NCI-H446 (cell line): Measurements from ENCODE around the gene MBTD1.
"Not testable (repeated sequence)": the region's sequence is repeated elsewhere in the genome, so short reads cannot be mapped to it uniquely, and the experiment has no call there.

Source experiments
- DNase-seq, 2 experiments: peaks; one replicate each; lab custom pipeline; 2025; lab: John Stamatoyannopoulos, UW

The MBTD1 gene

DNA sequence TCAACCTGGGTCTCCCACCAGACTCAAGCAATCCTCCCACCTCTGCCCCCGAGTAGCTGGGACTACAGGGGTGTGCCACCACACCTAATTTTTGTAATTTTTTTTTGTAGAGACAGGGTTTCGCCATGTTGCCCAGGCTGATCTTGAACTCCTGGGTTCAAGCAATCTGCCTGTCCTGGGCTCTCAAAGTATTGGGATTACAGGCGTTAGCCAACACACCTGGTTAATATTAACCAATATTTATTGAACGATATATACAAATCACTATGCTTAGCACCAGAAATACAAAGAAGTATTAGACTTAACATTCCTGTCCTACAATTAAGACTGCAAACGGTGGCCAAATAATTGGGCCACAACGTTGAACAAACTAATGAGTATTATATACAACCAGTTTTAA, 4.2 kb downstream of the MBTD1 start:
- no peak for DNase-seq

DNA sequence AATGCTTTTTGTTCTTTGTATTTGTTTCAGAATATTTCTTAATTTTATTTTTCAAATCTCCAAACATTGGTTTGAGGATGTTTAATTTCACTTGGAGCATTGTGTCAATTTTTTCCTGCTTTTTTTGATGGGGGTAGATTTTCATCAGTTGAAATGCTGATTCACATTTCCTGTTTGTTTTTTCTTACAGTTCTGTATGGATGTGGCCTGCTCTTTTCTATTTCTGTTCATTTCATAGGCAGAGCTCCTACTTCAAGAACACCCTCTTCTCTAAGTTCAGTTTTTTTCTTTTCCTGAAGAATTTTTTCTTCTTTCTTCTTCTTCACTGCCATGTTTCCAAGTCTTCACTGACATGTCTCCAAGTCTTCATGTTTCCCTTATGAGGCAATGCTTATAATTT, 8.8 kb downstream of the MBTD1 start:
- no peak for DNase-seq

DNA sequence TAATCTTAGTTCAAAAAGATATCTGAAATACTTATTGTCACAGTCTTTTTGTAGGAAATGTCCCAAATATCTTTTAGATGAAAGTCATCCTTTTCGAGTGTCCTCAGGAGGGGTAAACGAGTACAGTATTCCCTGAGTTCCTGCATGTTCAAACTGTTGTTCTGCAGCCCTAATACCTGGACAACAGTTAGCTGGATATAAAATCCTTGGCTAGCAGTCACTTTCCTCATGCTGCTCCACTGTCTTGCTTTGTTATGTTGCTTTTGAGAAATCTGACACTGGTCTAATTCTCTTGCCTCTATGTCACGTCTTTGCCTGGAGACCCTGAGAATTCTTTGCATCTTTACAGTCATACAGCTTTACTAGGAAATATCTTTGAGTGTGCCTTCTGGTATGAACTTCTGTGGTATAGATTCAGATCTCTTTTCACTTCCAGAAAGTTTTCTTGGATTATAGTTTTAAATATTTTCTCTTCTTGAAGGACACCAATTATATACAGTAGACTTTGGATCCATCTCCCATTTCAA, 9.5 kb downstream of the MBTD1 start:
- no peak for DNase-seq

DNA sequence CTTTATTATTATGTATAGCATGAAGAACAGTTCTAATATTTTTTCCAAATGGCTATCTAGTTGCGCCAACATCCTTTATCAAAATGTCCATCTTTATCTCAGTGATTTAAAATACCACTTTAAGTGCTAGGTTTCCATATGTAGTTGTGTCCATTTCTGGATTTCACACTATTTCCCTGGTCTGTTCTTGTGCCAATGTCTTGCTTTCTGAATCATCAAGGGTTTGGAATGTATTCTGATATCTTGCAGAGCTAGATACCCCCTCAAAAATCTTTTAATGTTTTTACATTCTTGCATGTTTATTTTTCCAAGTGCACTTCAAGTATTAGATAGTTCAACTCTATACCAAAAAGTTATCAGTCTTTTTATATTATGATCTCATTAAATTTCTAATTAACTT, 14.3 kb downstream of the MBTD1 start:
- no peak for DNase-seq

DNA sequence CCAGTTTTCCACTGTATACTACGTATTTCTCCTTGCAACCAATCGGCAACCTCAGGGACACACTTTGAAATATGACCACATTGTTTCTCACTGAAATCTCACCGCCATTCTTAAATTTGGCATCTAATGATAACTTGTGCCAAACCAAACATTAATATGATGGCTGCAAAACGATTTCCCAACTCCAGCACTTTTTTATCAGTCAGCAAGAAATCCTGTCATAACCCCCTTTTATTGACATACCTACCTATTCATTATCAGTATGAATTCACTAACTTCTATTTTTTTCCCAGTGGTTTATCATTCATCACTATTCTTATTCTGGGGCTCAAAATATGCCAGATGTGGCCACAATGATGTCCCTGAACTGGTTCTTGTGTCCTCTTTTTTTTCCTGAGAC, 15.8 kb downstream of the MBTD1 start:
- DNase-seq: no peak

DNA sequence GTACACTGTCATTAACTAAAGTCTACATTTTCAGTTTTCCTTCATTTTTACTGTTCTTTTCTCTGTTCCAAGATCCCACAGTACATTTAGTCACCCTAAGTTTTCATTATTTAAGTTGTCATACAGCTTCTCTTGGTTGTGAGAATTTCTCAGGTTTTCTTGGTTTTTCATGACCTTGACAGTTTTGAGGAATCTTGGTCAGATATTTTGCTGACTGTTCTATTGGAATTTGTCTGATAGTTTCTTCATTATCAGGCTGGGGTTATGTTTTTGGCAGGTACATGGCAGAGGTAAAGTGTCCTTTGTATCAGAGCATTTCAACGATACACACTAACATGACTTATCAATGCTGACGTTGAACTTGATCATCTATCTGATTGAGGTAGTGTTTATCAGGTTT, 19.6 kb downstream of the MBTD1 start:
- DNase-seq: no peak

DNA sequence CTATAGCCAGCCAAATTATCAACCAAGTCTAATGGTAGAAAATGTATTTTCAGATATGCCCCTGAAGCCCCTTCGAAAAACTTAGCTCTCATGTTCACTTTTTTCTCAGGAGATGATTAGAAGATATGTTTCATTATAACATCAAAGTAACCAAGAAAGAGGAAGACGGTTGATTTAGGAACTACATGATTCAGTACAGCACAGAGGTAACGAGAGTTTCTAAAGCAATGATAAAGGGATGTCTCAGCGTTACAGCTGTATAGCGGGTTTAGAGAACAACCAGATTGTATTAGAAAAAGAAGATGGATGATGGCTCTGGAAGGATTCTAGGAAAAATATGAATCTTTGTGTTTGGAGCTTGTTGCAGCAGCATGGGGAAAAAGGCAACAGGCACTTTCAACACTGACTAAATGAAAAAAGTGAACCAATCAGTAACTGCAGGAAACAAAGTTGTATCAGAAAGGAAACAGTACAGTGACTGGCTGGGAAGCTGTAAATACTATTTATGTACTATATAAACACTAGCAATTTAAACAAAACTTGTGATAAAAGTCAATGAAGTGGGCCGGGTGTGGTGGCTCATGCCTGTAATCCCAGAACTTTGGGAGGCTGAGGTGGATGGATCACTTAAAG, 21.5 kb downstream of the MBTD1 start:
- DNase-seq: no peak

DNA sequence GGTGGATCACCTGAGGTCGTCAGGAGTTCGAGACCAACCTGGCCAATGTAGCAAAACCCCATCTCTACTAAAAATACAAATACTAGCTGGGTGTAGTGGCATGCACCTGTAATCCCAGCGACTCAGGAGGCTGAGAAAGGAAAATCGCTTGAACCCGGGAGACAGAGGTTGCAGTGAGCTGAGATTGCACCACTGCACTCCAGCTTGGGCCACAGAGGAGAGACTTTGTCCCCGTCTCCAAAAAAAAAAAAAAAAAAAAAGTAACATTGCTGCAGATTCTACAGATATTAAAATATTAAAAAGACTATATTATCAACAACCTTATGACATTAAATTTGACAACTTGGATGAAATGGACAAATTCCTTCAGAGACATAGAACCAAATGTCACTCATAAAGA, 25.7 kb downstream of the MBTD1 start:
- no peak for DNase-seq

DNA sequence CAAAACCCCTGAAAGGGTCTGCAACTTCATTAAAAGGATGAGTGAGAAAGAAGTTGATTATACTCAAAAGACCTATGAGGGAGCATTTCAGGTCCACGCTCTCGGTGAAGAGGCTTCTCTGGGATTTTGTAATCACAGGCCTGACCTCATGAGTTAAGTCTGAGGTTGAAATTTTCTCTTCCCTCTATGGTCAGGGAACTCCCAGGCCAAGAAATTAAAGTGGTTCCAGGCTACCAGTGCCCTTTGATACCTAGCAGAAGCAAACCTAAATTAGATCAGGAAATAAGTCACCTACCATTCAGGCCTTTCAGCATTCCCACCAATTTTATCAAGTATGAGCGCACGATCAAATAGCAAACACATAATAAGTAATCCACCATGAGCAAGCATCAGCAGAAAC, 27.9 kb downstream of the MBTD1 start:
- DNase-seq: no peak

DNA sequence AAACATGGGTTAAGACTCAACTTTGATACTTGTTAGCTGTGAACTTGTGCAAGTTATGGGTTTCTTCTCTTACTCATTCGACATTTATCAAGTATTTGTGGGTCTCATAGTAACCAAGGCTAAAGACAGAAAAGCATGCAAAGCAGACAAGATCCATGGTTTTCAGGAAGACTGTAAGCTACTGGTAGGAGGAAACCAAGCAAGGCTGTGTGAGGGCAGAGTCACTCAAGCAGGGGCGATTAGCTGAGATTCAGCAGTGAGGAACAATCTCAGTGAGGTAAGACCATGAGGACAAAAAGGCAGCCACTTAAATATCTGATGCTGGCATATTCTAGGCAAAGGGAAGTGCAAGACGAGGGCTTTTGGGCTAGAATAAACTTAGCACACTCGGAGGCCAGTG, 29.5 kb downstream of the MBTD1 start:
- DNase-seq: no peak

DNA sequence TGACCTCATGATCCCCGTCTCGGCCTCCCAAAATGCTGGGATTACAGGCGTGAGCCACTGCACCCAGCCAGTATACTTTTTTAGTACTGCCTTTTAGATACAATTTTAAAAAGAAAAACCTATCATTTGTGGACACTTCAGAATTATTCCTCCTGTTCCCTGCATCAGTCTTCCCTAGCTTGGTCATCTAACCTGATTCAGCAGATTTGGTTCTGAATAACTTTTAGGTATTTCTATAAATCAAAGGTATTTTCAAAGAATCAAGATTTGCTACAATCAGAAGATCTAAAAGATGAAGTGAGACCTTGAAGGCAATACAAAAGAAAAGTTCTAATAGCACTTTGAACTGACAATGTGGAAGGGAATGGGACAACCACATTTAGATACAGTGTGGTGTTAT, 30.0 kb downstream of the MBTD1 start:
- DNase-seq: no peak

DNA sequence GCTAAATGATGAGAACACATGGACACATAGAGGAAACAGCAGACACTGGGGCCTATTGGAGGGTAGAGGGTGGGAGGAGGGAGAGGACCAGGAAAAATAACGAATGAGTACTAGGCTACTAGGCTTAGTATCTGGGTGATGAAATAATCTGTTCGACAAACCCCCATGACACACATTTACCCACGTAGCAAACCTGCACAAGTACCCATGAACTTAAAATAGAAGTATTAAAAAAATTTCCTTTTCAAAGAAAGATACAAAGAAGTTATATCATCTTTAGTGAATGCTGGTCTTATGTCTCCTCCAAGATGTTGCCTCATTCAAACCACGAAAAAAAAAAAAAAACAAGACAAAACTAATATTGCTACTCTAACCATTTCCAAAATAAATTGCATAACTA, 31.7 kb downstream of the MBTD1 start:
- no peak for DNase-seq

DNA sequence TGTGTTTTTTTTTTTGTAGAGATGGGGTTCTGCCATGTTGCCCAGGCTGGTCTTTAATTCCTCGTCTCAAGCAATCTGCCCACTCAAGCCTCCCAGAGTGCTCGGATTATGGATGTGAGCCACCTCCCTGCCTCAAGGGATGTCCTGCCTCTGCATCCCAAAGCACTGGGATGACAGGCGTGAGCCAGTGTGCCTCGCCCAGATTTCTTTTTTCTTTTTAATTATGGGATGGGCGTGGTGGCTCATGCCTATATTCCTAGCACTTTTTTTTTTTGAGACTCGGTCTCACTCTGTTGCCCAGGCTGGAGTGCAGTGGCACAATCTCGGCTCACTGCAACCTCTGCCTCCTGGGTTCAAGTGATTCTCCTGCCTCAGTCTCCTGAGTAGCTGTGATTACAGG, 34.3 kb downstream of the MBTD1 start:
- DNase-seq: not testable (repeated sequence)

DNA sequence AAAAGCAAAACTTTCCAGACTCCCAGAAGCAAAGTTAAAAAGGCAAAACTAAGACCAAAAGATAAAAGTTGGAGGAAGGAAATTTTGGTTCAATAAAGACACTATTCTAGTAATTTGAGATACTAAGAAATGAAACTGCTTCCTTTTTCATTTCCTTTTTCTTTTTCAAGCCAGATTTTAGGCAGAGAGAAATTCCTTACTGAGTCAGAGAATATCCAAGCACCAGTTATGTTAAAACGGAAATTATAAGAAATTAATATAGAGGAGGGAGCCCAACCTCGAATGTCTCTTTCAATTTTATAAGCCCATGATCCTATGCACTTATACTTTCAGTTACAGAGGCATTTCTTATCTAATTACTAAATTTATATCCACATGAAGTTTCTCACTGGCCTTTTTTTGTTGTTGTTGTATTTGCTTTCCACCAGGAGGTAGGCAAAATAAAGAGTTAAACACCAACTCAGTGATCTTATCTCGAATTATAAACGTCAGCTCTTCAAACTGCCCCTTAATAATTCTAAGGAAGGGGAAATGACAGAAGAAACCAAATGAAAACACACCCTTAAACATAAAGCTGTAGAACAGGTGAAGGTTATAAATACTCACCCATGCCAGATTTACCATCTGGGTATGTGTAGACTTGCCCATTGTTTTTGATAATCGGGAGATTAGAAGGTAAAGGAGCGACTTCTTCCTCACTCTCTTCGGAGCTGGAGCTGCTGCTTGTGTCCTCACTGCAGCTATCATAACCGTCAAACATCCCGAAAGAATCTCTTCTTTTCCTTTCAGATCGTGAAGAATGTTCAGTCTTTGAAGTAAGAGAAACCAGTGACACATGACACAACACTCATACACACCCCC, 35.2 kb downstream of the MBTD1 start:
- no peak for DNase-seq

DNA sequence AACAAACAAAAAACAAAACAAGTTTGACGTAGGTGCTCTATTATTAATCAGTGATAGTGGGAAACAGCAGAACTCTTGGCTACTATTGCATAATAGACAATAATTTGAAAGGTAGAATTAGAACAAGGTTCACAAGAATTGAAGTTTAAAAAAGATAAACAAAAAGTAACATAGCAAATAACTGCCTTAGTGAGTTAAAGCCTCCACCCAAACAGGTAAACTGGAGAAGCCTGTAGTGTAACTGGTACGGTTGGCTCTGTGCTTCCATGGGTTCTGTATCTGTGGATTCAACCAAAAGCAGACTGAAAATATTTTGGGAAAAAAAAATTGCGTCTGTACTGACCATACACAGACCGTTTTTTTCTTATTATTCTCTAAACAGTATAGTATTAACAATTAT, 38.5 kb downstream of the MBTD1 start:
- no peak for DNase-seq

DNA sequence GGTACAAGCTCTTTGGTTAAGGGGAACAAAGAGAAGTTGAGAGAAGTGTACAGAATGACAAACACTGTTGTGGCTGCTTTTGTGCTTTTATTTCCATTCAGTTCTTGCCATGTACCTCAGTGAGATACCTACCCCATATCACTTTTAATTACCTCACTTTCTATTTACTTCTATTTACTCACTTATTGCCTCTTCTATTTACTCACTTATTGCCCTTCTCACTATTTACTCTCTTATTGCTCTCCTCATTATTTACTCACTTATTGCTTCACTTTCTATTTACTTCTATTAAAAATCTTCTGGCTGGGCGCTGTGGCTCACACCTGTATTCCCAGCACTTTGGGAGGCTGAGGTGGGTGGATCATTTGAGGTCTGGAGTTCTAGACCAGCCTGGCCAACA, 41.9 kb downstream of the MBTD1 start:
- no peak for DNase-seq

DNA sequence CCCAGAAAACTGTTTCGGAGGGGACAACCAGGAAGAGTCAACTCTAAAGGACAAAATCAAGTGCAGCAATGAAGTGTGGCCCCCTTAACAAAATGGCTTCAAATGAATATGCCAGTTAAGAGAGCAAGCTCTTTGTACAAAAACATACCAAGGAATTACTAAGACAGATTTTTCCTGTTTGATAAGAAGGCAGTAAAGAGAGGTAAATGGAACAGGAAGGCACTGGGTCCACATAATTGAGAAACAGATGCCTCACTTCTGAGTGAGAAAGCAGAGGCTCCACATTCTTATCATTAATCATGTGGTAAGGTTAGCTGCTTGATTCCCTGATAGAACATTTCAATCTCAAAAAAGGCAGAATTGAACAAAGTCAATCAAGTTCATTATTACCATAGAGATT, 44.9 kb downstream of the MBTD1 start:
- DNase-seq: no peak

DNA sequence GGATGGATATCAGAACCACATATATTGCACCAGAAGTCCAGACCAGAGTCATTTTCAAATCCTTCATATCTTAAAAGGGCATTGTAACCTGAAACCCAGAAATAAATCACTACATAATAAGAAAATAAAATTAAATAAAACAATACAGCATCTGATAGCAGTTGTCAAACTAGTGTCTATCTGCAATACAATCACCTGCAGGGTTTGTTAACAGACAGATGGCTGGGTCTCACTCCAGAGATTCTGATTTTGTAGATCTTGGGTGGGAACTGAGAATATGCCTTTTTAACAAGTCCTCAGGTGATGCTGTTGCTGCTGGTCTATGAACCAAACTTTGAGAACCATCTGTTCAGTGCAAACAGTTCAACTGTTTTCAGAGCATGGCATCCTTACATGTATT, 56.0 kb downstream of the MBTD1 start:
- no peak for DNase-seq

DNA sequence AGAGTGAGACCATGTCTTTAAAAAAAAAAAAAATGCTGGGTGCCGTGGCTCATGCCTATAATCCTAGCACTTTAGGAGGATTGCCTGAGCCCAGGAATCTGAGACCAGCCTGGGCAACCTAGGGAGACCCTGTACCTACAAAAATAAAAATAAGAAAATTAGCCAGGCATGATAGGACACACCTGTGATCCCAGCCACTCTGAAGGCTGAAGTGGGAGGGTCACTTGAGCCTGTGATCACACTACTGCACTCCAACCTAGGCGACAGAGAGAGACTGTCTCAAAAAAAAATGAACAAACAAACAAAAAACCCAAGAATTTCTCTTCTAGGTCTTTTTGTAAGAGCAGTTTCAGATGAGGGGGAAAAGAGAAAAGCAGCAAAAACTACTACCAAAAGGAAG, 59.0 kb downstream of the MBTD1 start:
- no peak for DNase-seq

DNA sequence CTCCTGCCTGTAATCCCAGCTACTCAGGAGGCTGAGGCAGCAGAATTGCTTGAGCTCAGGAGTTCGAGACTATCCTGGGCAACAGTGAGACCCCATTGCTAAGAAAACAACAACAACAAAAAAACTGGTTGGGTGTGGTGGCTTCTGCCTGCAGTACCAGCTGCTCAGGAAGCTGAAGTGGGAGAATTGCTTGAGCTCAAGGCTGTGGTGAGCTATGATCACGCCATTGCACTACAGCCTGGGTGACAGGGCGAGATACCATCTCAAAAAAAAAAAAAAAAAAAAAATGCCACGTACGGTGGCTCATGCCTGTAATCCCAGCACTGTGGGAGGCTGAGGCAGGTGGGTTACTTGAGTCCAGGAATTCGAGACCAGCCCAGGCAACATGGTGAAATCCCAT, 59.6 kb downstream of the MBTD1 start:
- no peak for DNase-seq

DNA sequence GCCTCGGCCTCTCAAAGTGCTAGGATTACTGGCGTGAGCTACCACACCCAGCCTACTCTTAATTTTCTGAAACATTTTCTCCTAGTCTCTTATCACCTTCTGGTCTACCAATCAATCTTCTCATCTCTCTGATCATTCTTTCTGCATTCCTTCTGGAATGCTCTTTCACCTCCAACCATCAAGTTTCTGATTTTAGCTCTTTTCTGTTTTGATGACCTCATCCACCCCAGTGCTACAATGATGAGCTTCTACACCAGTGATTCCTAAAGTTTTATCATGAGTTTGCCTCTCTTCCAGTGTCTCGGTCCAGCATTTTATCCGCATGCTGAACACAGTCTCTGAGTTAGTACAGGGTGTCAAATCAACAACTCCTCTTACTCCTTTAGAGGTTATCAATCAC, 62.1 kb downstream of the MBTD1 start:
- DNase-seq: no peak

DNA sequence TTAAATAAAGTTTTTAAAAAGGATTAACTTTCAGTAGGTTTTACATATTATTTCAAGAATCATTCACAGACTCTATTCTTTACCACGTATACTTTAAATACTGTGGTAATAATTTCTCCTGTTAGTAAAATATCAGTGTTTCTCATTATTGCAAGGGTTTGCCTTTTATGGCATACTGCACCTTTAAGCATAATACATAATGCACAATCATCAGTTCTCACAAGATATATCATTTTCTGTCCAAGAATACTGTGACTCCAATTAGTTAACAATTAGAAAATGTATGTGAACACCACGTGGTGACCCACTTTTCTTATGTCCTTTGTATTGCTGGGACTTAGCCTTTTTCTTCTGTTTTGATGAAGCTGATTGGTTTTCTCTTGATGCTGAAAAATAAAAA, 68.0 kb downstream of the MBTD1 start:
- DNase-seq: no peak

DNA sequence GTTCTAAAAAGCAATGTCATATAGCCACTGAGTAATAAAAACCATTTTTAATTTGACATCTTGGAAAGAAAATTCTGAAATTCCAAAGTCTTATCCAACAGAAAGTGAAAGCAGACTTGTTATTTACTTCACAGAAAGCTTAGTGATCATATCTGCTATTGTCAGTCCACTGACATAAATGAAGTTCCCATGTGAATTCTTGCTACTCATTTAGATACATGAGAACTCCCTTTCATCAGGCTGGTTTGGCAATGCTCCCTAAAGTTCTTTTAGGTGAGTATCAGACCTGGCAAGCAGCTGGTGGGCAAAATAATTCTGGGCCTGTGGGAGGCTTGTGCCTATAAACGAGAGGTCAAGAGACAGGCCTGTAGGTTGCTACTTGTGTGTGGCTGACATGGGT, 70.2 kb downstream of the MBTD1 start:
- DNase-seq: no peak

DNA sequence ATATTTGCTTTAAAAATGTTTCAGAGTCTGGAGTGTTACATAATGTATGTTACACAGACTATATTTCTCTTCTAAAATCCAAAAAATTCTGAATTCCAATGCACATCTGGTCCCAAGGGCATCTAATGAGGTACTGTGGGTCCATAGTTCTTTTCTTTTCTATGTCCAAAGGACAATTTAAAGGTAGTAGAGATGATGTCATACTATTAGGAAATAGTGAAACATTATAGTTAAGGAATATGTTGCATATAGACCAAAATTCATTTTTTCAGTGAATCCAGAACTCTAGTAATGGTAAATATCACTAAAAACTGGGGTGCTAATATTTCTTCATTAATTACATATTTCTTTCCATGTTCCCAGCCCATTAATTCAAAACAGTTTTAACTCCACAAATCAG, 70.7 kb downstream of the MBTD1 start:
- no peak for DNase-seq
